HG02884 (cell line): ENCODE results near the gene SEC31A.
"Not testable (repeated sequence)": the region's sequence is repeated elsewhere in the genome, so short reads cannot be mapped to it uniquely, and the experiment has no call there.

ENCODE experiments used
- ATAC-seq: cut with Tn5 transposase; IDR thresholded peaks from one replicate; pipeline ENCODE4 v1.9.1; 2021; ENCODE audit warnings: mild to moderate bottlenecking, moderate library complexity; ENCODE audit not compliant: unreplicated experiment

Gene SEC31A

DNA sequence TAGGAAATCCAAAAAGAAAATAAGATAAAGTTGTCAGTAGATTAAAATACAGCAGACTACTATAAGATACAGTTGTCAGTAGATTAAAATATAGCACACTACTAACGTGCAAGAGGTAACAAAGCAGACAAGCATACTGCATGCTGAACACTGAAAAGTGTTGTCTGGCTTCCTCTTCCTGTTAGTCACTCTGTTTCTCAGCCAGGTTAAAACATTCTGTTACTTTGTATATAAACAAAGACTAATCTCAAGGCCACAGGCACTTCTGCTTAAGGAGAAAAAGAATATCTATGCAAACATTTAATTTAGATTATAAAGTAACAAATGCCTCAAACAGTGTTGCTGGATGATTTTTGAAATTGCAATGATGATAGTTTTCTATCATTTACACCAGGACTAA is 51.3 kb downstream of the SEC31A start:
- ATAC-seq = no peak

DNA sequence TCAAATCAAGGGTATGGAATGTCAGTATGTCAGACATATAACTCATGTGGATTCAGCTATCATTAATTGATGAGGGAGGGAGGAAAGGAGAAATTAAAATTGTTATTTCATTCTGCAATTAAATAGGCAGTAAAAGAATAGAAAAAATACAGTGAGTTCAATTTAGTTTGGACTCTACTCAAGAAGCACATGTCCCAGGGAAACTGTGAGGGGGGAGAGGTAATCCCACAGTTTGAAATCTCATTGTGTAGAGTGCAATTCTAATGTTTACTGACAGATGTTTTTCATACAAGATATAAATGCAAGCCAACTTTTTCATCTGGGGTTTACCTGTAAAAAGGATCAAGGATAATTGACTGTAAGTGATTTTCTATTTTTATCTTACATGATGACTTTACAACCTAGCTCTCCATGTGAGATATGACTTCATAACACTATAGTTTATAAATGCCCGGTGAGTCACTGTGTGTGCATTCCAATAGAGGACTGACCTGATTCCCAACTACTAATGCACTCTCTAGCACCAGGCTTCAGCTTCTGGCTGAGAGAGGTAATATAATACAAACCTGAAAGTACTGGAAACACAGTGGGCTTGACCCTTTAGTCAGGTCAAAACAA is 57.1 kb downstream of the SEC31A start:
- no peak for ATAC-seq

DNA sequence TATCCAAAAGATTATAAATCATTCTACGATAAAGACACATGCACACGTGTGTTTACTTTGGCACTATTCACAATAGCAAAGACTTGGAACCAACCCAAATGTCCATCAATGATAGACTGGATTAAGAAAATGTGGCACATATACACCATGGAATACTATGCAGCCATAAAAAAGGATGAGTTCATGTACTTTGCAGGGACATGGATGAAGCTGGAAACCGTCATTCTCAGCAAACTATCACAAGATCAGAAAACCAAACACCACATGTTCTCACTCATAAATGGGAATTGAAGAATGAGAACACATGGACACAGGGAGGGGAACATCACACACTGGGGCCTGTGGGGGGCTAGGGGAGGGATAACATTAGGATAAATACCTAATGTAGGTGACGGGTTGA is 57.9 kb downstream of the SEC31A start:
- not testable (repeated sequence) for ATAC-seq

DNA sequence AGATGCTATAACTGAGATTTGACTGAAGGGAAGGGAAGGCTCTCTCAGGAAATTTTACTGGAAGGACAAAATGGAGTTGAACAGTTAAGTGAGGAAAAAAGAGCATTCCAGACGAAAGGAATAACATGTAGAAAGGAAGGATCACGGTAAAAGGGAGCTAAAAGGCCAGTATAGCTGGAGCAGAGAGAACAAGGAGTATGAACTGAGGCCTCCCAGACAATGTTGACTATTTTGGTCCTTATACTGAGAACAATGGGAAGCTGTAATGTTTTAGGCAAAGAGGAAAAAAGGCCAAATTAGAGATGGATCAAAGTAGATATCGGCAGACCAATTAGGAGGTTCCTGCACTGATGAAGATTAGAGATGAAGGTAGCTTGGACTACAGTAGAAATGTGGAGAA is 65.5 kb downstream of the SEC31A start:
- no peak for ATAC-seq

DNA sequence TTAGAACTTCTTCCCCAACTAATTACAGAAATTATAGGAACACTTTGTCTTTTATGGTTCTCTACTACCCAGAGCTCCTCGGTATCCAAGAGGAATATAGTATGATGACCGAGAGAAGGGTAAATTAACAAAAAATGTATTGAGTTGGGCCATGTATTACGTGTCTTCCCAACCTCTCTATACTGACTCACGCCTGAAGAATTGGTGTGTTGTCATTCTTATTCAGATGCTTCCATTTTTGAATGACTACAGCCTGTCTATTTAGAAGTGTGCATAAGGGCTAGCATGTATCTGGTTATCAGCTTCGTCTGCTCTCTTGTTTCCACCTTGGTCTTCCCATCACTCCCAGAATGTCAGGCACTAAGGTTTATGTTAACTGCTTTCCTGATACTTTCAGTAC is 67.9 kb downstream of the SEC31A start:
- no peak for ATAC-seq

DNA sequence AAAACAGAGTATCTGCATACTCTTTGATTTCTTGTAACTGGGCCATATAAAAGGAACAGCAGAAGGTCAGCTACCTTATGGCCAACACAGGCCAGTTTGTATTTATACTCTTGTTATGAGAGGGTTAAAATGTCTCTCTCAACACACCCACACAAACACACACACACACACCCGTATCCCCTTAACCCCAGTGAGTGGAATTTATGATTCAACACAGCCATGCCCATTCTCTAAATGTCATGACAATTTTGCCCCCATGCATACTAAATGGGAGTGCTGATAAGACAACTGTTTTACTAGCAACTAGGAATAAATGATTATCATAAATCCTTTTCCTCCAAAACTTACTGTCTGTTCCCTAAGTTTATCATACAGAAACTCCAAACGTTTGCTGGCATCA is 70.3 kb downstream of the SEC31A start:
- ATAC-seq = no peak

DNA sequence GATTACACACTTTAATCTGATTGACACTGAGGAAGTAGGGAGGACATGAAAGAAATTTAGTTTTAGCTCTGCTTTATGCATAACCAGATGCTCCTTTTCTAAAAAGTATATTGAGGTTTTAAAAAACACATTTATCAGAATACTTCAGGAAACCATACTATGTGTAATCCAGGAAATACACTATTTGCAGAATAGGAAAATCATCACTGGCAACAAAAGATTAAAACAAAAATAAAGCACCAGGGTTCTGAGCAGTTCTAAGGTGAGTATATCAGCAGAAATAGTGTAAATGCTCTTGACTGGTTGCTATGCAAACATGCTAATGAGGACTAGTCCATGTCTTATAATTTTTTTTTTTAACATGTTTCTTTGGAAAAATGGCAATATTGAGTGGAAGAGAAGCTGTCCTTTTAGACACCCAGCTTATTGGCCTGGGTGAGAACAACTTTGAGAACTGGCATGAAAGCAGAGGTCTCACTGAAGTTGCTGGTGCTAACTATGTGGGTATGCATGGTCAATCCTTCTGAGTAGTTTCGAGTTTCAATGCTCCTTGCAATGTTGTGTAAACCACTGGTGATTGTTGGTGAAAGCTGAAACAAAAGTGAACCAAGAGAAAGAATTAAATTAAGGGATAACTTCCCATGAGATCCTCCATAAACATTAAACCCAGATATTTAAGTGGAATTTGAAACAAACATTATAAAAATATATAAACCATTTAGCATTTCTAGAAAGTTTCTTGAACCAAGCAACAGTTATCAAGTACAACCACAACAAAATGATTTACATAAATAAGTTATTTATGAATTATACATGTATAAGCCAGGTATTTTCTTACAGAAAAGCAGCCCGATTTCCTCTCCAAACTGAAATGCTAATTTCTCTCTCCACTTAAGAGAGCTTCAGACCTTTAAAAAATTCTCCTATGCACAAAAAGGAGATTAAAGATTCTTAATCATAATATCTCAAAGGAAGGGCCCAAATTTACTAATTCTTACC is 72.0 kb downstream of the SEC31A start:
- no peak for ATAC-seq

DNA sequence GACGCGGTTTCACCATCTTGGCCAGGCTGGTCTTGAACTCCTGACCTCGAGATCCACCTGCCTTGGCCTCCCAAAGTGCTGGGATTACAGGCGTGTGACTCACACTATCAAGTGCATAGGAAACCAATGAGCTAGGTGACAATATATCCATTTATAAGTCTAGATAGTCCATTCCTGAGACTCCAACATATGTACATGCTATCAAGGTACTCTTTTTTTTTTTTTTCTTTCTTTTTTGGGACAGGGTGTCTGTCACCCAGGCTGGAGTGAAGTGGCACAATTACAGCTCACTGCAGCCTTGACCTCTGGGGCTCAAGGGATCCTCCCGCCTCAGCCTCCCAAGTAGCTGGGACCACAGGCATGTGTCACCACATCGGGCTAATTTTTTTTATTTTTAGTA is 74.1 kb downstream of the SEC31A start:
- ATAC-seq = not testable (repeated sequence)

DNA sequence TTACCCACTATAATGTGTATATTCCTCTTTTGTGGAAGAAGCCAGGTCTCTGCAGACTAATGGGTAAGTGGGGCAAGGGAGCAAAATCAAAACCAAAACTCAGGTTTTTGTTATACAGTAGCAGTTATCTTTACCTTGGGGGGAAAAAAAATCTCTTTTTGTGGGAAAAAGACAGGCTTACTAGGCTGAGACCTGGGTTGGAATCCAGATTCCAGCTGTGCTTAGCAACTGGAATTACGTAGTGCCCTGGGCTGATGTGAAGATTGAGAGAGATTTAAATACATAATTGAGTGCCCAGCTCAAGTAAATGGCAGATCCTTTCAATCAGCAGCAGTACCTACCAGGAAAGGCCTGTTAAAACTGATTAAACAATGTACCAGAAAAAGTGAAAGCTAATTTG is 76.9 kb downstream of the SEC31A start:
- no peak for ATAC-seq

DNA sequence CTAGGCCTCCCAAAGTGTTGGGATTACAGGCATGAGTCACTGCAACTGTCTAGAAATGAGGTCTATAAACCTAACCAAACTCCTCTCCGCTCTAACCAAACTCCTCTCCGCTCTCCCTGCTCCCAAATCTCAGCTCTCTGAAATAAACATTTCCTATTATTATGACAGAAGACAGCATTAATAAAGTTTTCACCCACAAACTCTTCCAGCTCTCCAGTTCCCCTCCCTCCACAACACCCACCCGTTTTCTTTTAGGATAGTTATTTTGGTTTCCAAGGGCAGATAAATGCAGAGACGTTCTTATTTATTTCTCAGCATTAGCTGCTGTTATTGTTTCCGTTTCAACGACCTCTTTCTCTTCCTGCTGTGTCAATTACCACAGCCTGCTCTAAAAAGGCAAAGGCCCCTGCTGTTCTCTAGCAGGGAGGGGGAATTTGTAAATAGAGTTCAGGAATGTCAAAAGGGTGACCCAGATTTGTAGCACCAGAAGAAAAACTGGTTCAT is 79.1 kb downstream of the SEC31A start:
- no peak for ATAC-seq

DNA sequence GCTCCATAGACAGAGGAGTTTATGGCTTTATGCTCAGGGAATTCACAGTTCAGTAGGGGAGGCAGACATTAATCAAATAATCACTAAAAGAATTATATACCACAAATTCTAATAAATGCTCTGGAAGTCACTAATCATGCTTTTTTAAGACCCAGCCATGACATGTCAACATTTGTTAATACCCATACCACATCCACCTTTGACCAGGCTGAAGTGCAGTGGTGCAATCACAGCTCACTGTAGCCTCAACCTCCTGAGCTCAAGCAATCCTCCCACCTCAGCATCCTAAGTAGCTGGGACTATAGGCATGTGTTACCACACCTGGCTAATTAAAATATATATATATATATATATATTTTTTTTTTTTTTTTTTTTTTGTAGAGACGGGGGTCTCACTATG is 79.6 kb downstream of the SEC31A start:
- ATAC-seq = no peak

DNA sequence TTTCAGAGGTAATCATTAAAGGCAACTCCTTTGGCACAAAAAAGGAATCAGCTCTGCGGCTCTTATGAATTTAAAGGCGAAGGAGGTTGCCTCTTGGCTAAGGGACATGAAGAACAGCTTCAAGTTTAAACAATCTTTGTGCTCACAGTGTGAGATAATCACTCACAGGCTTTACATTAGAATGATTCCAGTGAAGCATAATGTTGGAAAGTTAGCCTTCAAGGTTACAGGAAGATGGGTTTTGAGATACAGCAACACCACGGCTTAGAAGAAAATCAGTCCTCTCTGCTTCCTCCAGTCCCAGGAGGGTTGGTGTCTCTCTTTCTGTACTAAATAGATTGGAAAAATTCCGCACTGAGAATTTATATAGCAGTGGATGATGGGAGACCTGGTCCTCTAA is 80.8 kb downstream of the SEC31A start:
- no peak for ATAC-seq

DNA sequence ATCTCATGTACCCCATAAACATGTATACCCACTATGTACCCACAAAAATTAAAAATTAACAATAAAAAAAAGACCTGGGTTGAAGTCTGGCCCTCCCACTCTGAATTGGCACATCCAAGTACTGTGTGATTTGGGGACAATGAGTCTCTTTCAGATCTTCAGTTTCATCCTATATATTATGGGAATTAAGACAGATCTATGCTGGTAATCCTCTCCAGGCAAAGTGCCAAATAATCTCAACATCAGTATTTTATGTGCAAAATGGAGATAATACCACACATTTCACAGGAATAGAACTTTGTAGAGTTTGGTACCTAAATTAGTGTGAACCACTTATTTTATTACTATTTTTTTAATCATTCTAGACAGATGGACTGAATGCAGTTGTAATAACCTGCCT is 81.3 kb downstream of the SEC31A start:
- ATAC-seq = no peak

DNA sequence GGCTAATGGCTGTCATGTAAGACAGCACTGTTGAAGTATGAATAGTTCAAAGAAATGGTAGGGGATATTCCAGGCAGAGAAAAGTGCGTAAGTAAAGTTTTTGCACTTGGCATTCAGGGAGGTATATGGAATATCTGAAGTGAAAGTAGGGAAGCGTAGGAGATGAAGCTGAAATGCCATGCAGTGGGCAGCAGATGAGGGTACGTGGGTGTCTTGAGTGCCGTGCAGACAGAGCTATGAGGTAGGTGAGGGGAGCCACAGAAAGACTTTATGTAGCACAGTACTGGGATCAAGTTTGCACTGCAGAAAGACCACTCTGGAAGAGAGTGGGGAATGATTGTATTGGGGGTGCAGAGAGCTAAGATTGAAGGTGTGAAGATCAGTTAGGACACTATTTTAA is 87.2 kb downstream of the SEC31A start:
- no peak for ATAC-seq

DNA sequence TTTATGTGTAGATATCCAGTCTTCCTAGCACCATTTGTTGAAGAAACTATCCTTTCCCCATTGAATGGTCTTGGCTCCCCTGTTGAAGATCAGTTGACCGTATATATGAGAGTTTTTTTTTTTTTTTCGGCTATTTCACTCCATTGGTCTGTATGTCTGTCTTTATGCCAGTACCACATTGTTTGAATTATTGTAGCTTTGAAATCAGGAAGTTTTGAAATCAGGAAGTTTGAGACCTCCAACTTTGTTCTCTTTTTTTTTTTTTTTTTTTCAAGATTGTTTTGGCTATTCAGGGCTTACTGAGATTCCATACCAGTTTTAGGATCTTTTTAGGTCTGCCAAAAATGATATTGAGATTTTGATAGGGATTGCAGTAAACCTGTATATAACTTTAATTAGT is 88.0 kb downstream of the SEC31A start:
- ATAC-seq = no peak

DNA sequence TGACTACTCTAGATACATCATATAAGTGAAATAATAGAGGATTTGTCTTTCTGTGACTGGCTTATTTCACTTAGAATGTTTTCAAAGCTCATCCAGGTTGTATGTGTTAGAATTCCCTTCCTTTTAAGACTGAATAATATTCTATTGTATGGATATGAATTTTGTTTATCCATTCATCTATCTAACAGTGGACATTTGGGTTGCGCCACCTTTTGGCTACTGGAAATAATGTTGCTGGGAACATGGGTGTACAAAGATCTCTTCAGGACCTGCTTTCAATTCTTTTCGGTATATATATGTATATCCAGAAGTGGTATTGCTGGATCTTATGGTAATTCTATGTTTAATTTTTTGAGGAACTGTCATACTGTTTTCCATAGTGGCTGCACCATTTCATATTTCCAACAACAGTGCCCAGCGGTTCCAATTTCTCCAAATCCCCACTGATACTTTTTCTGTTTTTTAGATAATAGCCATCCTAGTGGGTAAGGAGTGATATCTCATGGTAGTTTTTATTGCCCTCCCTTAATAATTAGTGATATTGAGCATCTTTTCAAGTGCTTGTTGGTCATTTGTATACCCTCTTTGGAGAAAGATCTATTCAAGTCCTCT is 88.9 kb downstream of the SEC31A start:
- no peak for ATAC-seq

DNA sequence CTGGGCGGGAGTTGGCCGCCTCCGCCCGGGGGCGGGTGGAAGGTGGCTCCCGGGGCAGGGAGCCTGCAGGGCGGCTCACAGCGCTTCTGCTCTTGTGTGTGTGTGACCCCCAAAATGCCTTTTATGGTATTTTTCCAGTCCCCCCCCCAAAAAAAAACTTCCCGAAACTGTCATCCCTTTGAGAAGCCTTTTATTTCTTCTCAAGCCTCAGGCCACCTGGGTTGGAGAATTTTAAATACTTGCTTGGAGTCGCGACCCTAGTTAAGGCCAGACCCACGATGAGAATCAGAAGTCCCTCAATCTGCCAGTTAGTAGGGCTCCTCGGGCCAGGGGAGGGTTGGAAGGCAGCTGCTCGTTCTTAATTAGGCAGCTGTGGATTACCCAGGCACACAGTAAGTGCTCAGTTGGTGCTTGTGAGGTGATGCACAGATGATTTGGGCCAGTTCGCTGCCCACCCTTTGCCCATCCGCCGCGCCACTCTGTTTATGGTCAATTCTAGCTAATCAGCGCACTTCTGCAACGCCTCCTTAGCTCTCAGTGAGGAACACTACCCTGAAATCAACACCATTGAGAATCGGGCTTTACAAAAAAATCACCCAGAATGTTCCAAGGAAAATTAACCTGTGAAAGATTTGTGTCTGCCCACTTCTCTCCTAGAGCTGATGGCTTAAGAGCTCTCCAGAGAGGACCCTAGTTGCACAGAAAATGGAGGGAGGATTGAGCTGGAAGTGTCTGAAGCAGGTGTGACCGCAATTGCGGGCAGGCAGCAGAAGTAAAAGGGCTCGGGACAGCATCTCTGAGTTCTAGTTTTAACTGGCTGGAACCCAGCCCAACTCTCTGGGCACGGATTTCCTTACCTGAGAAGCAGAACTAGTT is 91.7 kb downstream of the SEC31A start:
- ATAC-seq = no peak

DNA sequence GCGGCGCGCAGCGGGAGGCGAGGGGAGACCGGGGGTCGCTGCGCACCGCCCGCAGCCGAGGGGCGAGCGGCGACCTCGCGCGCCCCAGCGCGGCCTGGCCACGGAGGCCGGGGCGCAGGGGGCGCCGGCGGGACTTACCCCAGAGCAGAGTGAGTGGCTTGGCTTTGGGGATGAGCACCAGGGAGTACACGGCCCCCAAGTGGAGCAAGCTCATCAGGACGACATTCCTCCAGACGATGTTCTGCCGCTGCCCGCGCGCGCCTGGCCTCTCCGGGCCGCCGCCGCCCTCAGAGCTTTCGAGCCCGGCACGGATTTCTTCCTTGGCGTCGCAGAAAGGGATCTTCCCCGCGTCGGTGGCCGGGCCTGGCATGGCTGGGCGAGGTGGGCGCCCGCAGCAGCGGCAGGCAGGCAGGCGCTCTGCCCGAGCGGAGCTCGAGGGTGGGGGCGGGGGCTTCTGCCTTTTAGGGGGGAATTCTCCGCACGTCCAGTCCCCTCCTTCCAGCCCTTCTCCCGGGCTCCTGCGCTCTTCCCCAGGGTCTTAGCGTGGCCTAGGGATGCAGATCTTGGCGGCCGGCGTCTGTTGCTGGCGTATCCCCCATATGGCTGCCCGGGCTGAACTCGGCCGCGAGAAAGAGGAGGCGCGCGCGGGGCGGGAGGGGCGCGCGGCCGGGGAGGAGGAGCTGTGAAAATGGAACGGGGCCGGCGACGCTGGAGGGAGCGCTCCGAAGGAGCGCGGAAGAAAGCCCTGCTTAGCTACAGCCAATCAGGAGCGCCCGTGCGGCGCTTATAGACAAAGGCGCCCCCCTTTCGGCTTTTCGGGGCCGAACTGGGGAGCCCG is 92.6 kb downstream of the SEC31A start, which contains the start of gene SCD5:
SCD5 (minus strand) TSS at position 629 of the 838 bp plus-strand sequence; CDS start at position 370, 259 bp downstream.
- peak; percentile 85 for ATAC-seq

DNA sequence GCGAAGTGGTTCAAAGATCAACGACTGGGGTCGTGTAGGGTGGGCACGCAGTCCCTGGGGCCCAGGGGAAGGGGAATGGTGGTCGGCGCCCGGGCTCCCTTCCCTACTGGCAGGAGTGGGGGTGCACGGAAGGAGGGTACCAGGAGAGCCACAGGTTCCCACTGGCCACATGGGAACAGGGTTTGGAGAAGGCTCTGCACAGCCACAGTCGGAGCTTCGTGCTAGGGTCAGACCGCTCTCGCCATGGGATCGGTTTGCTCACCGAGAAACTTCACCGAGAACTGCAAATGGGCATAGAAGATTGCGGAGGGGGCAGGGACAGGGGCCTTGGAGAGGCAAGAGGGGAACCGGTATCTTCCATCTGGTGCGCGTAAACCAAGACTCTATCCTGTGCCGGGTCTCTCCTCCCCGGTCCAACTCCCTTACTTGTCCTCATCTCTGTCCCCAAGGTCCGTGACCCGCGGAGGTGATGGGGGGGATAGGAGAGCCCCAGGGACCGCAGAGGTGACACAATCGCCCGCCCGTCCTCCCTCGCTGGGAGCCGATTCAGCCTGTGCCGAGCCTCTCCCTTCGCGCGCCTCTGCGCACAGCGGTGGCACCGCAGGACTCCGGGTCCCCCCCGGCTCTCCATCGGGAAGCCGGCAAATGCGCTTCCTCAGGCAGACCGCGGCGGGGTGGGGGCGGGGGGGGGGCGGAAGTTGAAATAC is 93.4 kb downstream of the SEC31A start:
- ATAC-seq = no peak
